Measurements from ENCODE around the gene TNFAIP3.

DNA sequence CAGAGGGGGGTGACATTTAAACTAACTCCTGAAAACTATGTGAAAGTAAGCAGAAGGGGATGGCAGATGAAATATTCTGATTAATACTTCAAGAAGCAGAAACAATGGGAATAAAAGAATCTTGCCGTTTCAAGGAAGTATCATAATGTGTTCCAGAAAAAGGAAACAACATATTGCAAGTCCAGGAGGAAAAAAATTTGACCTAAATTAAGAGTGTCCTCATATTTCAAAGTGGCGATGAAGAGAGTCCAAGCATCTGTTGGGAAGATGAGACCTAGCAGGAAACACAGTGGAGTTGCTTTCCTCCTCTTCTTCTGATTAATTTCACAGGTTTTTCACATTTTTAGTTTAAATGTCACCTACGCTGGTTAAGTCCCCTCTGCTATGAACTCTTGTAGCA is 45.6 kb upstream of the TNFAIP3 start:
- TF ChIP-seq, protein P1, sequence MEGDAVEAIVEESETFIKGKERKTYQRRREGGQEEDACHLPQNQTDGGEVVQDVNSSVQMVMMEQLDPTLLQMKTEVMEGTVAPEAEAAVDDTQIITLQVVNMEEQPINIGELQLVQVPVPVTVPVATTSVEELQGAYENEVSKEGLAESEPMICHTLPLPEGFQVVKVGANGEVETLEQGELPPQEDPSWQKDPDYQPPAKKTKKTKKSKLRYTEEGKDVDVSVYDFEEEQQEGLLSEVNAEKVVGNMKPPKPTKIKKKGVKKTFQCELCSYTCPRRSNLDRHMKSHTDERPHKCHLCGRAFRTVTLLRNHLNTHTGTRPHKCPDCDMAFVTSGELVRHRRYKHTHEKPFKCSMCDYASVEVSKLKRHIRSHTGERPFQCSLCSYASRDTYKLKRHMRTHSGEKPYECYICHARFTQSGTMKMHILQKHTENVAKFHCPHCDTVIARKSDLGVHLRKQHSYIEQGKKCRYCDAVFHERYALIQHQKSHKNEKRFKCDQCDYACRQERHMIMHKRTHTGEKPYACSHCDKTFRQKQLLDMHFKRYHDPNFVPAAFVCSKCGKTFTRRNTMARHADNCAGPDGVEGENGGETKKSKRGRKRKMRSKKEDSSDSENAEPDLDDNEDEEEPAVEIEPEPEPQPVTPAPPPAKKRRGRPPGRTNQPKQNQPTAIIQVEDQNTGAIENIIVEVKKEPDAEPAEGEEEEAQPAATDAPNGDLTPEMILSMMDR (IDR thresholded peaks at IDR 0.05): no peak
- TF ChIP-seq EZH2 (IDR thresholded peaks at IDR 0.05) (no peak), EZH2phosphoT487 (IDR thresholded peaks at IDR 0.05) (no peak)
